ENCODE data around the gene GPC4.

GRCh38 chrX:133350751-133351150 is 64.5 kb downstream of the GPC4 start:
- no peak for TF ChIP-seq CTCF (conservative IDR thresholded peaks at IDR 0.05; ENCODE audit: low read depth in 2 of 2)
- TF ChIP-seq EZH2phosphoT487 (IDR thresholded peaks at IDR 0.05; ENCODE audit: unreplicated experiment), result no peak

Measured in GM23338 (cell line).